ENCODE measurements around the gene GALNT9.

GRCh38 chr12:132172619-132173018 lies 156.8 kb downstream of the GALNT9 start:
- TF ChIP-seq POLR2AphosphoS5 (IDR thresholded peaks at IDR 0.05) = no peak
- TF ChIP-seq CTCF (IDR thresholded peaks at IDR 0.05) = no peak

Measured in sigmoid colon (tissue), 4 donors.